Glomerular endothelial cell (primary cell): ENCODE data around the gene CAMTA1. TPM values are rescaled to one million over a fixed set of nuclear protein-coding genes. Genes with fewer than 3 reads are reported as not detected.
"Not testable (repeated sequence)": the region's sequence is repeated elsewhere in the genome, so short reads cannot be mapped to it uniquely, and the experiment has no call there.

Source experiments
- DNase-seq: peaks from one replicate; pipeline ENCODE4 v3.0.0-alpha.2; 2011; ENCODE audit warnings: low read depth, low spot score; ENCODE audit errors: extremely low read depth
- total RNA-seq: library from RNA; depleted of rRNA; stranded (reverse); fragments of >200 nt; gene quantifications from 2 replicates; pipeline ENCODE4 v1.2.3, GENCODE V29; 2015

Gene CAMTA1
- total RNA-seq, 1 donor from 2014 or later = 111 TPM

DNA sequence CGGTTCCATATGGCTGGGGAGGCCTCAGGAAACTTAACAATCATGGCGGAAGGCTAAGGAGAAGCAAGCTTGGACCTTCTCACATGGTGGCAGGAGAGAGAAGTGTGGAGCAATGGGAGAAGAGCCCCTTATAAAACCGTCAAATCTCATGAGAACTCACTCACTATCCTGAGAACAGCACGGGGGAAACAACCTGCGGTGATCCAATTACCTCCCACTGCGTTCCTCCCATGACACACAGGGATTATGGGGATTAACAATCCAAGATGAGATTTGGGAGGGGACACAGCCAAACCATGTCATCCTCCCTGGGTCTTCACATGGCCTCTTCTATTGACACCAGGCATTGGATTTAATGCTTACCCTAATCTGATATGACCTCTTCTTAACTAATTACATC, 530.7 kb downstream of the CAMTA1 start:
- DNase-seq = no peak

DNA sequence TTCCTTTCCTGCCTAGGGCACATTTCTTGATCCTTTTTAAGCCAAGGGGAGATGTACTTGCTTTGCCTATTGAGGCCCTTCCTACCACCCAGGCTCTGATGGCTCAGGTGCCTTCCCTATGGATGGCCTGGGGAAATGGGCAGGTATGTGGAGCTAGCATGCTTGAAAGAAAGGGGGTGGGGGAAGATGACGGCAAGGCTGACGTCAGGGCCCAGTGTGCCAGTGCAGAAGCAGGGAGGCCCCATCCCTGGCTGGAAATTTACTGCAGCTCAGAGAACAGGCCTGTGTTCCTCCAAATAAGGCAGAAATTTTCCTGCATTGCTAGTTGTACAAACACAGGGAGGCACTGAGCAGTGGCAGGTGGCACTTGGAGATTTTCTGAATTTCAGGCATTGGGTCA, 532.6 kb downstream of the CAMTA1 start:
- no peak for DNase-seq

DNA sequence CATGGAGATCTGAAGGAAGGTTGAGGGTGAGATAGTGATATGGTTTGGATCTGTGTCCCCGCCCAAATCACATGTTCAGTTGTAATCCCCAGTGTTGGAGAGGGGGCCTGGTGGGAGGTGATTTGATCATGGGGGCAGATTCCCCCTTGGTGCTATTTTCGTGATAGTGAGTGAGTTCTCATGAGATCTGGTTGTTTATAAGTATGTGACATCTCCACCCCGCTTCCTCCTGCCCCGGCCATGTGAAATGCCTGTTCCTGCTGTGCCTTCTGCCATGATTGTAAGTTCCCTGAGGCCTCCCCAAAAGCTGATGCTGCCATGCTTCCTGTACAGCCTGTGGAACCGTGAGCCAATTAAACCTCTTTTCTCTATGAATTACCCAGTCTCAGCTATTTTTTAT, 533.9 kb downstream of the CAMTA1 start:
- DNase-seq = no peak

DNA sequence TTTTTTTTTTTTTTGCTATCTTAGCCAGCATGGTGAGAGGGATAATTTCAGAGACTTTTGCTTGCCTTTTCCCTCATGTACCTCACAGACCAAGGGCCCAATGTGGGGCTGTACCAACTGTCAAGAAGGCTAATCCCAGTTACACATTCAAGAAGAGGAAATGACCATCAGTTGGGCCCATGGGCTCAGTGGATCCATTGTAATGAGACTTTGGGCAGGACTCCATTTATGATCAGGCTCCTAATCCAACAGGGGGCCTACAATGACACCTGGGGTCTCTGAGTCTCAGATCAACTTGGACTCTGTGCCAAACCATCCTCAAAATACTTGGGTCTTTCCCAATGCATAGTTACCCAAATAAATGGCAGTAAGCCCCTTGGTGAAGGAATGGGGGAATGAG, 535.4 kb downstream of the CAMTA1 start:
- DNase-seq = no peak

DNA sequence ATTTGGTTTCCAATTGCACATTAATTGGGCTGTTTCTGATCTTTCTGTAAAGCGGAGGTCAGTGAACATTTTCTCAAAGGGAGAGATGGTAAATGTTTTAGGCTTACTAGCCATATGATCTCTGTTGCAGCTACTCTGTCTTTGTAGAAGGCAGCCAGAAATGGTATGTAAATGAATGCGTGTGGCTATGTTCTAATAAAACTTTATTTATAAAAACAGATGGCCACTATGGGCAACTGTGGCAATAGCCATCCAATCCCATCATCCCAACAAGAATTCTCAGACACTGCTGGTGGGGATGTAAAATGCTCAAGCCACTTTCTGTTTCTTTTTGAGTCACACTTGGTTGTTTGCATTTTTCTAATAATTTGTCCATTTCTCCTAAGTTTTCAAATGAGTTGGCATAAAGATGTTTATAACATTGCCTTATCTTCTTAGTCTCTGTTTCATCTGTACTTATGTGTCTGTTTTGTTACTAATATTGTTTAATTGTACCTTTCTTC, 537.1 kb downstream of the CAMTA1 start:
- DNase-seq = no peak

DNA sequence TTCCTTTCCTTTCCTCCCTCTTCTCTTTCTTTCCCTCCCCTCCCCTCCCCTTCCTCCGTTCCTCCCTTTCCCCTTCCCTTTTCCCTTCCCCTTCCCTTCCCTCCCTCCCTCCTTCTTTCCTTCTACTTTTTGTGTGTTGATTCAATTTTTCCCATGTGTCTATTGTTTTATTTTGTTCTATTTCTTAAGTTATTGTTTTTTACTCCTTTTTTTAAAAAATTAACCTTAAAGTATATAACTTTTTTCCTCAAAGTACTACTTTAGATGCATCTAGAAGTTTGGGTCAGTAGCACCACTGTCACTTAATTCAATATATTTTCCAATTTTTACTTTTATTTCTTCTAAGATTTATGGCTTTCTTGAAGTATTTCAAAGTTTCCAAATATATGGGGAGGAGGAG, 537.7 kb downstream of the CAMTA1 start:
- DNase-seq = no peak

DNA sequence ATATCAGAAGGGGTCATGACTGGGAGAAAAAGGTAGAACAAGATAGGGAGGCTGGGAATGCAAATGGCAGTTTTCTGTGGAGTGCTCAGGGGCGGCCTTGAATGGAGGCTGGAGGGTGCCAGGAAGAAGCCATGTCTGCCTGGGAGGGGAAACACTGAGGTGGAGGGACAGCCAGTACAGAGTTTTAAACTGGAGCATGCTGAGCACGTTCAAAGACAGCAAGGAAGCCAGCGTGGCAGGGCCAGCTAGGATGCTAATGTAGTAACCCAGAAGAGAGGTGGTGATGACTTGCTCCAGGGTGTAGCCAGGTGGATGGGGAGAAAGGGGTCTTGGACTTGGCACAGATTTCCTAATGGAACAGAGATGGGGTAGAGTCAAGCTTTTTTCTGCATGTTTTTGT, 540.0 kb downstream of the CAMTA1 start:
- DNase-seq = no peak

DNA sequence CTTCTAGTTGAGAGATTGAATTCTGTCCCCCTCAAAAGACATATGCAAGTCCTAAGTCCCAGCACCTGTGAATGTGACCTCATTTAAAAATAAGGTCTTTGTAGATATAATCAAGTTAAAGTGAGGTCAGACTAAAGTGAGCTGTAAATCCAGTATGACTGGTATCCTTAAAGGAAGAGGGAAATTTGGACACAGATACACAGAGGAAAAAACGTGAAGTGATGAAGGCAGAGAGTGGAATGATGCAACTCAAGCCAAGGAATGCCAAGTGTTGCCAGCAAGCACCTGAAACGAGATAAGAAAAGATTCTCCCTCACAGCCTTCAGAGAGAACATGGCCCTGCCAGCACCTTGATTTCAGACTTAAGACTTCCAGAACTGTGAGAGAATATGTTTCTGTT, 541.1 kb downstream of the CAMTA1 start:
- no peak for DNase-seq

DNA sequence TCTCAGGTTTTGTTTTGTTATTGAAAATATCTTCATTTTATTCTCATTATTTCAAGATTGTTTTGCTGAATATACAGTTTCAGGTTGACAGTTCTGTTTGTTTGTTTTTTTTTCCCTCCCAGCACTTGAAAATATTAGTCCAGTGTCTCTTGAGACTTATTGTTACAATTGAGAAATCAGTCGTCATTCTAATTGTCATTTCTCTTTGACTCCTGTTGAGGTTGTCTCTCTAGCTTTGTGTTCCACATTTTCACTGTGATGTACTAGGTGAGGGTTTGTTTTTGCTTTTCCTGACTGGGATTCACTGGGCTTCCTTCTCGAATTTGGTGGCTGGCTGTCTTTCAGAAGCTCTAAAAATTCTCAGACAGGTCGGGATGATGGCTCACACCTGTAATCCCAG, 542.6 kb downstream of the CAMTA1 start:
- no peak for DNase-seq

DNA sequence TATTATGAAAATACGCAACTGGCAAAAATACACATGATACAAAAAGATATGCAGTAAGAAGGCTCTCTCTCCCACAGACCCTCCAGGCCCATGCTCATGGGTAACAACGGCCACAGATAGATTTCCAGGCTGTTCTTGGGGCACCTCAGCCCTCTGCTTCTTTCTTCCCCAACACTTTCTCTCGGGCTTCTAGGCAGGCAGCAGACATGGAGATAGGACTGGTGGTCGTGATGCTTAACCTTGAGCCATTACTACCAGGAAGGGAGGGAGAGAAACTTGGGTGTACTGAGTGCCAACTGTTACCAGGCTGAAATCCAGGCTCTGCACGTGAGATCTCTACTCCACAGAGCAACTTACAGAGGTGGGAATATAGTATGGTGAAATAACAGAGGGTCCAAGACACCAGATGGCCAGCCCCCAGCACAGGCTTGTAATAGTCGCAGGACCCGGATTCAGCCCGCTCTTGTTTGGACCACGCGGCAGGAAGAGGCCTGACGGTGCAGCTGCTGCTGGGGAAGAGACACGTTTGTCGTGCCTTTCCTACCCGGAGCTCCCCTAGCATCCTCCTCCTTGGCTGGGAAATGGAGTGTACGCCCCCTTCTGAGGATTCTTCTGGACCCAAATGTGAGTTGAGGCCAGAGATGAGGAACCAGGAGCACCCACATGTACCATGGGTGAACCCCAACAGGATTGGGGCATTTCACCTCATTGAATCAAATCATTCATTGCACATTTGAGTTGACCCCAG, 544.8 kb downstream of the CAMTA1 start:
- no peak for DNase-seq

DNA sequence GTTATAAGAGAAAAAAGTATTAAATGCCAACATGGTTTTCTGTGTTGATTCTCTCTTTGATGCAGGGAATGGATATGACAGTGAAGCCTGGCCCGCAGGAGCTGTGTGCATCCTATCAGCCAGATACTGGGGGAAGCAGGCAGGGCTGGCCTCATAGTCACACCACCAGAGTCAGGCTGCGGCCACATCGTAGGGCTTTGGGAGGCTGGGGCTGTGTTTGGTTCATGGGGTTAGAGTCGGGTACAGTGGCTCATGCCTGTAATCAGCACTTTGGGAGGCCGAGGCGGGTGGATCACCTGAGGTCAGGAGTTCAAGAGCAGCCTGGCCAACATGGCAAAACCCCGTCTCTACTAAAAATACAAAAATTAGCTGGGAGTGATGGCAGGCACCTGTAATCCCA, 545.5 kb downstream of the CAMTA1 start:
- DNase-seq = not testable (repeated sequence)

DNA sequence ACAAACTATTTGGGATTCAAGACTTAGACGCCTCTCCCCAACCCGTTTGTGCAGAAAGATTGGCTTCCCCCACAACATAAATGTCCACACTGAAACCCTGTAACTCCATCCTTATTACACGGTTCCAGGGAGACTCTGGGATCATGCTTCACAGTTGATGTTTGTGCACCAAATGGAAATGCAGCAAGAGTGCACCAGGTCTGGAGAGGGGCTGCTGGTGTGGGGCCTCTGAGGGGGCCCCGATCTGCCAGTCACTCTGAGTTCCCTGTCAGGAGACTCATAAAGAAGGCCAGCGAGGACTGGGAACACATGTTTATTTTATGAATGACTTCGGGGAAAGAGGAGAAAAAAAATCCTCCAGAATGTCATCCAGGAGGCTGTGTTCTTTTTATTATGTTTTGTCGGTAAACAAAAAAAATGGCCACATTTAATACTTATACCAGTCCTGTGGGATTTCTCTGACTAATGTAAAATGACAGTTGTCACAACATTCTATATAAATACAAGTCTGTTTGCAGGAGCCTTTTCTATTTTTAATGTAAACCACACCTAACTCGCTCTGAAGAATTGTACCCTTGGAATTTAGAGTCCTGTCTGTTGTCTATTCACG, 546.8 kb downstream of the CAMTA1 start:
- DNase-seq = no peak

DNA sequence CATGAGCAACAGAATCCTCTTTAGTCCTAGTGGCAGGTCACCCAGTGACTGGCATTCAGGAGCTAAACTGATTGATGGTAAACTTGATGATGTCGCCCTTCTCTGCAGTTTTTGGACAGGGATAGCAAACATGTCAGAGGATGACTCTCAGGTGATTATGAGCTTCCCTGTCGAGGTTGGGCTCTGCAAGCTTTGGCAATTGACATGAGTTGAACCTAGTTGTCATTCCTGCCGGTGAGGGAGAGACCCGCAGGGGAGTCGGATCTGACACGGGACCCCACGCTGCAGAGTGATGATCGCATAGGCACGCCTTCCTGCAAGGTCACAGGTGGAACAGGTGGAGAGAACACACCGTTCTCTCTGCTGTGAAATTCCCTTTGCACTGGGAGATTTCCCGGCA, 547.8 kb downstream of the CAMTA1 start:
- no peak for DNase-seq

DNA sequence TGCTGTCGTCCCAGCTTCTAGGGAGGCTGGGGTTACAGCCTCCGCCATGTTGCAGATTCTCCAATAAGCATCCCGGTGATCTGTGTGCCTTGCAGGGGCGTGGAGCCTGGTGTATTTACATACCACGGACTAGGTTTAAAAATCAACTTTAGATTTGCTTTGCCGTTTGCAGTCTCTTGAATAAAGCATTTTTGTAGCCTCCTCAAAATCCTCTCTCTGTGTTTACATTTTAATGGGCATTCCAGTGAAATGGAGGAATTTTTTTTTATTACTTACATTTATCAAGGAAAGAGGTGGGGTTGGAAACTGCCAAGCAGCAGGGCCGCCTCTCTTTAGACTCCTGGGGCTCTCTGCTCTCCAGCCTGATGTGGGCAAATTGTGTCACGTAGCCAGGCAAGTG, 548.4 kb downstream of the CAMTA1 start:
- no peak for DNase-seq

DNA sequence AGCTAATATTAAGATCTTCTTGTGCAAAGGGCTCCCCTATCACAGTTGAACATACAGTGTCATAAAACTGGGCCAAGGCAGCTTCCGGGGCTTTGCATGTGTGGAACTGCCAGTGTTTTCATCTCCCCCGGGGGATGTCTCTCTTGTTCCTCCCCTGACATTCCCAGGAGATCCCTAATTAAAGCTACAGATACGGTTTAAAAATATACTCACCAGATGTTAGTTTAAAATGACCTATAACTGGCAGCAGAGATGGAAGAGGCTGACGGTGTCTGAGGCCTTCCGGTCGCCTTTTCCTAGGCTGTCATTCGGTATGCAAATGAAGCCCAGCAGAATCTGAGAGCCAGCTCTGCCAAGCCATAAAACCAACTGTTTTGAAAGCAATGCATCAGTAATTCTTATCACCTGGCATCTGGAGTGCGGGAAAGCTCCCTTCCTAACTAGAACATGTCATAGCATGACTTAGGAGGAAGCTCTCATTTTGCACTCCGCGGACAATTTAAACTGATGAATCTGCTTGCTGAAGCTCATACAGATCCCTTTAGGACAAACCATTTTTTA, 549.3 kb downstream of the CAMTA1 start:
- no peak for DNase-seq

DNA sequence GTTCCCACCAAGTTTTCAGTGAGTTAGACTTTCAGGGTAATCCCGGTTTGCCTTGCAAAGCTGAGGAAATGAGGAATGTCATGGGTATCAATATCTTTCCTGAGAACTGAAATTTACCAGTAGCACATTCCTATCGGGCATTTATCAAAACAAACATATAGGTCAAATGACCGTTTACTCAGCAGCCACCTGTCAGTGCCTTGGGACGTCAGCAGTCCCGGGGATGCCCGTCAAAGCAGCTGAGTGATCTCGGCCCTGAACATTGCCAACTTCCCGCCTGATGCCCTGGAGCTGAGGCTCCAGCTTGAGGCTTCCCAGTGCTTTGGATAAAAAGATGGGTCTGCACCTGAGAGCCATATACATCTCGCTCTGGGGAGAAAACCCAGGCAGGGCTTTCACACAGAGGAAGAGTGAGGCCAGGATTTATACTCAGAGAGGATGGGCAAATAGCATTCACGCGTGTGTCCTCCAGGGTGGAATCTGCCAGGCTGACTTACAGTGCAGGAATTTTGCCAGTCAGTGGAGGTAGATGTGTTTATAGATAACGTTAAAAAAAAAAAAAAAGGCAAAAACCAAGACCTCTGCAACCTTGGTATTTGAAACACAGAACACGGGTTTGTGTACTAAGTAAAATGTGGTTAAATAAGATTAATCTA, 550.1 kb downstream of the CAMTA1 start:
- no peak for DNase-seq

DNA sequence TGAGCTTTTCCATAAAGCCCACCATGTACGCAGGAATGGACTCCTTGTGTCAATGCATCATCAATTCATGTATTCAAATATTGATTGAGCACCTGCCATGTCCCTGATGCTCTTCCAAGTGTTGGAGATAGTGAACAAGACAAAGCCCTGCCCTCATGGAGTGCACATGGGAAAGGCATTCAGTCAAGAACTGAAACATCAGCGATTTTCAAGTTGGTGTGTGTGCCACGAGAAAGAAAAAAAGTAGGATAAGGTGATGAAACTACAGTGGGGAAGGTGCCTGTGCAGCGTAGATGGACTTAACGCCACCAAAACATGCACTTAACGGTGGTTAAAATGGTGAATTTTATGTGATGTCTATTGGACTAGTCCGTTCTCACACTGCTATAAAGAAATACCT, 553.2 kb downstream of the CAMTA1 start:
- no peak for DNase-seq

DNA sequence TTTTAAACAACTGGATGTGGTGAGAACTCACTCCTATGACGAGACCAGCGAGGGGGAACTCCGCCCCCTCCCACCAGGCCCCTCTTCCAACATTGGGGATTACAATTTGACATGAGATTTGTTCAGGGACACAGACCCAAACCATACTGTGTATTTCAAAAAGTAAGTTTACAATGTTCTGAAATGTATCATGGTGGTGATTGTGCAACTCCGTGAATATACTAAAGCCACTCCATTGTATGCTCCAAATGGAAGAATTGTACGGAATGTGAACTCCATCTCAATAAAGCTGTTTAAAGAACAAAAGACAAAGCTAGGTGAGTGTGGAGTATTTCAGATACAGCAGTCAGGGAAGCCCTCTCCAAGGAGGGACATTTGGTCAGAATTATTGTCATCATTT, 553.8 kb downstream of the CAMTA1 start:
- no peak for DNase-seq

DNA sequence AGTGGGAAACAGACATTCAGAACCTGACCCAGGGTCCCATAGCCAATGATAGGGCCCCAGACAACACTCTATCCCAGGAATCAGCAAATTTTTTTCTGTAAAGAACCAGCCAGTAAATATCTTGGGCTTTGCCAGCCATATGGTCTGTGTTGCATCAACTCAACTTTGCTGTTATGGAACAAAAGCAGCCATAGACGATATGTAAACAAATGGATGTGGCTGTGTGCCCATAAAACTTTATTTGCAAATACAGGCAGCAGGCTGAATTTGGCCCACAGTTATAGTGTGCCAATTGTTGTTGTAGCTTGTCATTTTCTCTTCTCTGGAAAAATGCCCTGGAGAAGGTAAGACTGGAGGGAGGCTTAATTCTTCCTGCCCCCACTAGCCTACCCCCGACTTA, 554.7 kb downstream of the CAMTA1 start:
- no peak for DNase-seq

DNA sequence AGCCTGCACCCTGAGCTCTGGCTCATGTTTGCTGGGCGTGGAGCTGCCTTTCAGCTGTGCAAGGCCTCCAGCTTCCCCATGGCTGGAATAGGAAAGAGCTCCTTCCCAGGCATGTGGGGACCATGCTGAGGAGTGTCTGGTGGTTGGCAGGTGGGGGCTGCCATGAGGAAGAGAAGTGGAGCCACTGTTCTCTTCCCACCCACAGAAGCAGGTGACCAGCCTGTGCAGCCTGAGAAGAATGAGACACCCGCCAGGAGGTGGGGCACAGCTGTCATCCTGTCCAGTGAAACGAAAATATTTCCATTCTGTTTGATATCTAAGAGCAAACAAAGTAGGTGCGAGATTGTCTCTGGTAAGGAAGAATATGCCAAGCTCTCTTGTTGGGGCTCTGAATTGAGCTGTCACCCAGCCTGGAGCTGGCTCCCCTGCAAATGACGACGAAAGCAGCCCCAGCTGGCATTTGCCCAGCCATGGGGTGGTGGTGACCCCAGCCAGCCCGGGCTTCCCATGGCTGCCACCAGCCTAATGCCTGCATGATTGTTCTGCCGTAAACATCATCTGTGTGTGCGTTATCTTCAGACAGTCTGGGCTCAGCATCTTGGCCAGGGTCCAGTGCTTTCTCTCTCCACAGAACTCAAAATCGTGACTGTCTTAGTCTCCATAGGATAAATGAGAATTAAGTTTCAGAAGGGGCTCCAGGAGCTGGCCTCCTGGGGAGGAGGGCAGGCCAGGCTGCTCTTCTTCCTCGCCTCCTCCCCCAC, 556.1 kb downstream of the CAMTA1 start:
- no peak for DNase-seq

DNA sequence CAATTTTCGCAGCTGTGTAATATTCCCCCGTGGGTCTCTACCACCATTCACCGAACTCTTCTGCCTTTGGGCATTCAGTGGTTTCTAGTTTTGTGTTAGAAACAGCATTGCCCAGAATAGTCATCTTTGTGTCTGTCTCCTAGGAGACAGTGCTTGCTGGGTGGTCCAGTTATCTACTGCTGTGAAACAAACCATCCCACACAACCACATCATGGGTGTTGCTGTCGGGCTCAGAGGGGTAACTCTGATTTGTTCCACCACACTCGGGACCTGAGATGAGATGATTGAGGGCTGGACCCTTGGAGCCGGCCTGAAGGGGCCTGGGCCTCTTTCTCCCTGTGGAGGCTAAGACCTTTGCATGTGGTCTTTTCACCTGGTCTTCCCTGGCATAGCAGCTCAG, 558.6 kb downstream of the CAMTA1 start:
- no peak for DNase-seq
